ENCODE results near the gene RFNG. TPM values are rescaled to one million over a fixed set of nuclear protein-coding genes. Genes with fewer than 3 reads are reported as not detected.

Gene RFNG
- total RNA-seq, 2 donors from 2014 or later = 46.3 to 54.5 TPM

DNA sequence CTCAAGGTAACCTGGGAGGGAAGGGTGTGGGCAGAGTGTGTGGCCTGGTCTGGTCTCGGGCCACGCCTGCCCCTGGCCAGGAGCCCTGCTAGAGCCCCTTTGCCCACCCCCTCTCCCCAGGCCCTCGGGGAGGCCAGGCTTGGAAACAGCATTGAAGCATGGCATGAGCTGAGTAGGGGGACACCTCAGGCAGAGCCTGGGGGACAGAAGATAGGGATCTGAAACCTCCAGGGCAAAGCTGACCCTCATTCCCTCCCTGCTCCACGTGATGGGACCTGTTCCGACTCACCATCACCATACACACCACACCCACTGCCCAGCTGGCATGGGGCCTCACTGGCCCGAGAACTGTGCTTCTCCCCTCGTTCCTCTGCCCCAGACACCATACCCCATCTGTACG, 2.5 kb downstream of the RFNG start:
- no peak for TF ChIP-seq CTCF (conservative IDR thresholded peaks at IDR 0.05)
- Mint-ChIP-seq H3K4me1 (peaks cover 4% of the 10 kb centered on the region), H3K9me3 (no peaks in the 10 kb centered on the region), H3K4me3 (no peak overlapping the region), H3K27me3 (ENCODE audit: insufficient read depth) (no peaks in the 10 kb centered on the region), H3K27ac (no peak overlapping the region), H3K36me3 (ENCODE audit: low read depth) (peaks cover 11% of the 10 kb centered on the region)
- Histone ChIP-seq H3K9me3 (ENCODE audit: control insufficient read depth, low read length) (no peaks in the 10 kb centered on the region), H3K27ac (ENCODE audit: low read depth, low read length) (no peak overlapping the region), H3K36me3 (ENCODE audit: control insufficient read depth, insufficient read depth, low read length) (peaks cover 34% of the 10 kb centered on the region), H3K4me3 (ENCODE audit: low read length) (no peak overlapping the region), H3K4me1 (ENCODE audit: control insufficient read depth, insufficient read depth, low read length) (no peaks in the 10 kb centered on the region), H3K27me3 (ENCODE audit: control insufficient read depth, insufficient read depth, low read length, poor library complexity, severe bottlenecking) (no peaks in the 10 kb centered on the region), H3K9ac (ENCODE audit: extremely low read depth, low read length, poor library complexity, severe bottlenecking) (no peak overlapping the region)
- 94% methylated on average over 3 to 6 of the region's 8 CpGs for WGBS, 2 experiments (ENCODE audit: insufficient coverage in 1 of 2, insufficient read length in 1 of 2)
- DNase-seq = no peak

DNA sequence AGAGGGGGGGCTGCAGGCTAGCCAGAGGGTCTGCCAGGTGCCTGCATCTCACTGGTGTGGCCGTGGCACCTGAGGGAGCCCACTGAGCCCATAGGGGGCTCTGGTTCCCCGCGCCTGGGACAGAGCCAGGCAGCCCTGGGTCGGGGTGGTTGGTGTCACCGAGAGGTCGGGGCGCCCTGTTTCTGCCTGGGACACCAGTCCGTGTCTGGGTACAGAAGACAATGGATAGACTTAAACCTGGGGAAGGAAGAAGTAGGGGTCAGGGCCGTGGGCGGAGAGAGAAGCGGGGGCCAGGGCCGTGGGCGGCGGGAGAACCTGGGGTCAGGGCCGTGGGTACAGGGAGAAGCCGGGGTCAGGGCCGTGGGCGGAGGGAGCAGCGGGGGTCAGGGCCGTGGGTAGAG, 3.0 kb downstream of the RFNG start:
- no peak overlapping the region for H3K4me3 ChIP-seq (ENCODE audit: low read length)
- H3K4me1 Mint-ChIP-seq = peaks cover 4% of the 10 kb centered on the region
- H3K27ac ChIP-seq (ENCODE audit: low read depth, low read length) = no peak overlapping the region
- H3K36me3 Mint-ChIP-seq (ENCODE audit: low read depth) = peaks cover 11% of the 10 kb centered on the region
- H3K9ac ChIP-seq (ENCODE audit: extremely low read depth, low read length, poor library complexity, severe bottlenecking) = no peak overlapping the region
- DNase-seq = no peak
- H3K27me3 ChIP-seq (ENCODE audit: control insufficient read depth, insufficient read depth, low read length, poor library complexity, severe bottlenecking) = no peaks in the 10 kb centered on the region
- H3K9me3 Mint-ChIP-seq = no peaks in the 10 kb centered on the region
- 94 to 100% methylated on average over 1 to 20 of the region's 20 CpGs for WGBS, 2 experiments (ENCODE audit: insufficient coverage in 1 of 2, insufficient read length in 1 of 2)
- H3K27ac Mint-ChIP-seq = no peak overlapping the region
- no peak for TF ChIP-seq CTCF (conservative IDR thresholded peaks at IDR 0.05)
- no peak overlapping the region for H3K4me3 Mint-ChIP-seq
- no peaks in the 10 kb centered on the region for H3K9me3 ChIP-seq (ENCODE audit: control insufficient read depth, low read length)
- H3K36me3 ChIP-seq (ENCODE audit: control insufficient read depth, insufficient read depth, low read length) = peaks cover 28% of the 10 kb centered on the region
- H3K27me3 Mint-ChIP-seq (ENCODE audit: insufficient read depth) = no peaks in the 10 kb centered on the region
- no peaks in the 10 kb centered on the region for H3K4me1 ChIP-seq (ENCODE audit: control insufficient read depth, insufficient read depth, low read length)

DNA sequence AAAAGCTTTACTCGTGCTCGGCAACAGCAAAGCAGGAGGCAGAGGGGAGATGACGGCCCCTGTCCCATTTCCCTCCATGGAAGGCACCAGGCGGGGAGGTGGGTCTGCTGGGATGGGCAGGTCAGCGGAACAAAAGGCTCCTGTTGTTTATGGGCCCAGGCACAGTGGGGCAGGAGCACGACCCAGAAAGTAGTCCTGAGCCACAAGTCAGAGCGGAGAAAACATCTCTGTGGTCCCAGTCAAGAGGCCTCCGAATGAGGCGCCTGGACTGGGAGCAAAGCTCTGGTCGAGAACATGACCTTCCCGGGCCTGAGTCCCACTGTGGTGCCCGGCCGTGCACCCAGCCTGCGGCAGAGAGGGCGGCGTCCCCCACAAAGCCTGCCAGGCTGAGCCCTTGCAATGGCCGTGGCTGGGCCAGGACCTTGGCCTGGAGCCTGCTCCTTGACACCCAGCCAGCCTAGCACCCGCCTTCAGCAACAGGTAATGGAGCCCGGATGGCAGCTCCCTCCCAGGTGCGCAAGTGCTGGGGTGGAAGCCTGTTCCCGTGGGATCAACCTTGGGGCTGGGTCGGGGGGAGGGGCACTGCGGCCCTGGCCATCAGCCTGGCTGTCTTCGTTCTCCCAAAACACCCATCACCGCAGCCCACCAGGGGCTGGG, 3.6 kb downstream of the RFNG start:
- Histone ChIP-seq H3K27me3 (ENCODE audit: control insufficient read depth, insufficient read depth, low read length, poor library complexity, severe bottlenecking) (no peaks in the 10 kb centered on the region), H3K9ac (ENCODE audit: extremely low read depth, low read length, poor library complexity, severe bottlenecking) (no peak overlapping the region), H3K4me1 (ENCODE audit: control insufficient read depth, insufficient read depth, low read length) (no peaks in the 10 kb centered on the region), H3K36me3 (ENCODE audit: control insufficient read depth, insufficient read depth, low read length) (peaks cover 23% of the 10 kb centered on the region), H3K27ac (ENCODE audit: low read depth, low read length) (no peak overlapping the region), H3K4me3 (ENCODE audit: low read length) (no peak overlapping the region), H3K9me3 (ENCODE audit: control insufficient read depth, low read length) (no peaks in the 10 kb centered on the region)
- 91 to 93% methylated on average over 18 to 25 of the region's 25 CpGs for WGBS, 2 experiments (ENCODE audit: insufficient coverage in 1 of 2, insufficient read length in 1 of 2)
- no peak for TF ChIP-seq CTCF (conservative IDR thresholded peaks at IDR 0.05)
- H3K4me1 Mint-ChIP-seq = peaks cover 4% of the 10 kb centered on the region
- no peak for DNase-seq
- H3K27ac Mint-ChIP-seq = no peak overlapping the region
- H3K27me3 Mint-ChIP-seq (ENCODE audit: insufficient read depth) = no peaks in the 10 kb centered on the region
- H3K9me3 Mint-ChIP-seq = no peaks in the 10 kb centered on the region
- no peak overlapping the region for H3K4me3 Mint-ChIP-seq
- H3K36me3 Mint-ChIP-seq (ENCODE audit: low read depth) = peaks cover 11% of the 10 kb centered on the region
